ENCODE data around the gene MAPK1IP1L.

DNA sequence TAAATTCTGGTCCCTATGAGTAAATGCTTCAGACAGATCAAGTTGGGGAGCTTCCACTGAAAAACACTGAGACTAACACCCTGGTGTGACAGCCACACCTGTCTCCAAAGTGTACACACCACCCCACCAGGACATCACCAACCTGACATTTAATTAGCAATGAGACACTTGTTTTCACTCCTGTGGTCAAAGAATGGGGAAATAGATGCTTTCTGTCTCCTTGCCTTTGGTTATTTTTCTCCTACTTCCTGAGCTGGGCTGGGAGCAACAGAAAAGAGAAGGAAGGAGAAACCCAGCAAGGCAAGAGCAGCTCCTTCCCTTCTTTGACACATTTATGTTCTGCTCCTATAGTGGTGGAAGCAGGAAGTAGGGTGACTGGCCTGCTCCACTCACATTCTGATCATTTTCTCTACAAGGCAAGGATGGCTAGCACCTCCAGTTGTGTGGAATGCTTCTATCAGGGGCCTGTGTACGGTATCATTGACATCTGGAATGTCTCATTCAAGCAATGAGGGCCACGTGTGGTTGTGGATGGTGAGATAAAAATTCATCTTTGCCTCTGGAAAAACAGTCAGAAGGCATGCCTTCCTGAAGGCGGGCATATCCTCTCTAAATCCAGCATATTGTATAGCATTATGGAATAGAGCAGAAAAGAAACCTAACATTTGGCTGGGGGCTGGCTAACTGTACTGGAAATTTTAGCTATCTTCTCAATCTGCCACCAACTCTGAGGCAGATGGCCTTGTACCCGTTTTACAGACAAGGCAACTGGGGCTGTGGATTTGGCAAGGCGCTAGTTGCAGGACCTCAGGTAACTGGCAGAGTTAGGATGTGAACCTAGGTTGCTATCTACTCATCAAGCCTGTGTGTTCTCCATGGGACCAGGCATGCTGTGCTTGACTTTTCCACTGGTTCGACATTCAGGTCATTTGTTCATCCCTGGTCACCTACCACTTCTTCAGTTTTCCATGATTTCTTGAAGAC lies 52.8 kb downstream of the MAPK1IP1L start:
- no peak for TF ChIP-seq SUZ12 (IDR thresholded peaks at IDR 0.05; ENCODE audit: extremely low read depth, insufficient read depth, insufficient read length)
- no peak for TF ChIP-seq ZNF274 (IDR thresholded peaks at IDR 0.05; ENCODE audit: low read depth, low read length)
- no peak for TF ChIP-seq YY1 (IDR thresholded peaks at IDR 0.05; ENCODE audit: insufficient read depth, insufficient read length)

Data from NT2/D1 (cell line).